ENCODE data around the gene TCOF1. TPM values are rescaled to one million over a fixed set of nuclear protein-coding genes. Genes with fewer than 3 reads are reported as not detected.

Gene TCOF1
- total RNA-seq, 6 experiments from 2014 or later, result 30.8 to 44.6 (median 38.5) TPM

- TF ChIP-seq, protein P1, sequence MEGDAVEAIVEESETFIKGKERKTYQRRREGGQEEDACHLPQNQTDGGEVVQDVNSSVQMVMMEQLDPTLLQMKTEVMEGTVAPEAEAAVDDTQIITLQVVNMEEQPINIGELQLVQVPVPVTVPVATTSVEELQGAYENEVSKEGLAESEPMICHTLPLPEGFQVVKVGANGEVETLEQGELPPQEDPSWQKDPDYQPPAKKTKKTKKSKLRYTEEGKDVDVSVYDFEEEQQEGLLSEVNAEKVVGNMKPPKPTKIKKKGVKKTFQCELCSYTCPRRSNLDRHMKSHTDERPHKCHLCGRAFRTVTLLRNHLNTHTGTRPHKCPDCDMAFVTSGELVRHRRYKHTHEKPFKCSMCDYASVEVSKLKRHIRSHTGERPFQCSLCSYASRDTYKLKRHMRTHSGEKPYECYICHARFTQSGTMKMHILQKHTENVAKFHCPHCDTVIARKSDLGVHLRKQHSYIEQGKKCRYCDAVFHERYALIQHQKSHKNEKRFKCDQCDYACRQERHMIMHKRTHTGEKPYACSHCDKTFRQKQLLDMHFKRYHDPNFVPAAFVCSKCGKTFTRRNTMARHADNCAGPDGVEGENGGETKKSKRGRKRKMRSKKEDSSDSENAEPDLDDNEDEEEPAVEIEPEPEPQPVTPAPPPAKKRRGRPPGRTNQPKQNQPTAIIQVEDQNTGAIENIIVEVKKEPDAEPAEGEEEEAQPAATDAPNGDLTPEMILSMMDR (IDR thresholded peaks at IDR 0.05), result no peak
- Mint-ChIP-seq H3K4me1 (ENCODE audit: low read depth) (peaks cover 22% of the 10 kb centered on the region), H3K9me3 (no peaks in the 10 kb centered on the region), H3K27ac (peak overlapping the region; percentile 68), H3K4me3 (peak overlapping the region; percentile 89), H3K36me3 (ENCODE audit: low read depth) (peaks cover 9% of the 10 kb centered on the region), H3K27me3 (ENCODE audit: insufficient read depth) (no peaks in the 10 kb centered on the region; the same call in 1 of the 2 replicates)
- no peak for DNase-seq
These were observed 762 bp upstream of the TCOF1 start for GRCh38 chr5:150356575-150357294.

GRCh38 chr5:150358261-150359095 lies 981 bp downstream of the TCOF1 start:
- no peak for DNase-seq
- no peaks in the 10 kb centered on the region; the same call in 1 of the 2 replicates for H3K27me3 Mint-ChIP-seq (ENCODE audit: insufficient read depth)
- peaks cover 16% of the 10 kb centered on the region for H3K4me1 Mint-ChIP-seq (ENCODE audit: low read depth)
- peak overlapping the region; percentile 76 for H3K27ac Mint-ChIP-seq
- H3K9me3 Mint-ChIP-seq, result no peaks in the 10 kb centered on the region
- peak overlapping the region; percentile 89 for H3K4me3 Mint-ChIP-seq
- peaks cover 14% of the 10 kb centered on the region for H3K36me3 Mint-ChIP-seq (ENCODE audit: low read depth)
- TF ChIP-seq, protein P1 (IDR thresholded peaks at IDR 0.05), result no peak

DNA sequence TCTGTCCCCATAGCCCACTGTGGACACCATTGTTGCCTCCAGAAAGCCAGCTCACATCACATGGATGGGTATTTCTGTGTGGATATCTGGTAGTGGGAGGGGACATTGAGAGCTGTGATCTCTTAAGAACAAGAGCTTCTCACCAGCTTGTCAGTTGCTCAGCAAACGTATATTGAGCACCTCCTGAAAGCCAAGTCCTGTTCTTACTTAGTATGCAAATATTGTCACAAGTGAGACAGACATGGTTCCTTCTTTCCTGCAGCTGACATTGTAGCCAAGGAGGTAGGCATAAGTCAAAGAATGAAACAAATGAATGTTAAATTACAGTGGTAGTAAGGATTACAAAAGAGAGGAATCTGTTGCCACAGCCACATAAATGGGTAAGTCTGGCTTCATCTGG lies 3.8 kb downstream of the TCOF1 start:
- TF ChIP-seq, protein P1 (IDR thresholded peaks at IDR 0.05), result no peak
- peaks cover 18% of the 10 kb centered on the region for H3K36me3 Mint-ChIP-seq (ENCODE audit: low read depth)
- no peaks in the 10 kb centered on the region; the same call in 1 of the 2 replicates for H3K27me3 Mint-ChIP-seq (ENCODE audit: insufficient read depth)

GRCh38 chr5:150363185-150363584 lies 5.7 kb downstream of the TCOF1 start:
- no peak for DNase-seq
- Mint-ChIP-seq H3K36me3 (ENCODE audit: low read depth) (peaks cover 23% of the 10 kb centered on the region), H3K9me3 (no peaks in the 10 kb centered on the region), H3K27me3 (ENCODE audit: insufficient read depth) (no peaks in the 10 kb centered on the region; the same call in 1 of the 2 replicates), H3K4me3 (no peak overlapping the region), H3K27ac (no peak overlapping the region), H3K4me1 (ENCODE audit: low read depth) (peaks cover 11% of the 10 kb centered on the region)
- TF ChIP-seq, protein P1 (IDR thresholded peaks at IDR 0.05), result no peak

More for the DNA sequence above, 3.8 kb downstream of the TCOF1 start:
- no peak for DNase-seq
- Mint-ChIP-seq H3K4me1 (ENCODE audit: low read depth) (peaks cover 16% of the 10 kb centered on the region), H3K9me3 (no peaks in the 10 kb centered on the region), H3K27ac (no peak overlapping the region), H3K4me3 (no peak overlapping the region)

DNA sequence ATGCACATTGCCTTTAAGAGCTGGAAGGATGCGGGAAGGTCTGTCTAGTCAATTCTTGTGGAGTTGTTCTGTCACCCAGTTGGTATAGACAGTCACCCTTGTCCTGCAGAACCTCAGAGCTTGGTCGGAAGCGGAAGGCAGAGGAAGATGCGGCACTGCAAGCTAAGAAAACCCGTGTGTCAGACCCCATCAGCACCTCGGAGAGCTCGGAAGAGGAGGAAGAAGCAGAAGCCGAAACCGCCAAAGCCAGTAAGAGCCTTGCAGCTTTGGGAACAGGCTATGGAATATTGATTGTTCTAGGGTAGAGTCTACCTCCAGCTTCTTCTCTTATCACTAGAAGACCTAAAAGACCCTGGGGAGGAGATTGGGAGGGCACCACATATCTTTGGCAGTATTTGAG lies 6.5 kb downstream of the TCOF1 start:
- no peak for DNase-seq
- H3K4me1 Mint-ChIP-seq (ENCODE audit: low read depth), result peaks cover 5% of the 10 kb centered on the region
- H3K36me3 Mint-ChIP-seq (ENCODE audit: low read depth), result peaks cover 23% of the 10 kb centered on the region
- H3K27me3 Mint-ChIP-seq (ENCODE audit: insufficient read depth), result no peaks in the 10 kb centered on the region; the same call in 1 of the 2 replicates
- H3K4me3 Mint-ChIP-seq, result no peak overlapping the region
- TF ChIP-seq, protein P1 (IDR thresholded peaks at IDR 0.05), result no peak
- H3K27ac Mint-ChIP-seq, result no peak overlapping the region
- H3K9me3 Mint-ChIP-seq, result no peaks in the 10 kb centered on the region

Data from HFFc6 (cell line).